ENCODE measurements around the gene OBSCN.

DNA sequence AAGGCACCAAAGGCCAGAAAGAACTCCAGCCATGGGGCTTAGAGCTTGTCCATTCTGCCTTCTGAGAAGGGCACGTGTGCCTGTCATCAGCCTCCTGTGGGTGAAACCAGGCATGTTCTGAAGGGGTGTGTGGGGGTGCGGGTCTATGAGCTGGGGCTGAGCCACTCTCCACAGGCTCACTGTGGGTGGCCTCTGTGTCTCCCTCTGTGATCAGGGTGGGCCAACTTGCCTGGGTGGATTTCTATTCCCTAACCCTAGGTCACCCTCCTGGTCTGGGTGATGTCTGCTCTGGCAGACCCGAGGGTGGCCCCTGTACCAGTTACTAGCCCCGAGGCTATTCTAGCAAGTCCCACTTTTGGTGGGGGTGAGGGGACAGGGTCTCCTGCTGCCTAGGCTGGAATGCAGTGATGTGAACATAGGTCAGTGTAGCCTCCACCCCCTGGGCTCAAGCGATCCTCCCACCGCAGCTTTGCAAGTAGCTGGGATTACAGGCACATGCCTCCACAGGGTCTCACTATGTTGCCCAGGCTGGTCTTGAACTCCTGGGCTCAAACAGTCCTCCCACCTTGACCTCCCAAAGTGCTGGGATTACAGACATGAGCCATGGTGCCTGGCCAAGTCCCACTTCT is 104.4 kb downstream of the OBSCN start:
- TF ChIP-seq ZNF629 (CRISPR knock-in tag; conservative IDR thresholded peaks at IDR 0.05) (no peak), TAF1 (CRISPR knock-in tag; IDR thresholded peaks at IDR 0.05) (no peak), EZH2 (conservative IDR thresholded peaks at IDR 0.05; ENCODE audit: low read depth, low read length) (no peak), TFDP2 (CRISPR knock-in tag; IDR thresholded peaks at IDR 0.05) (no peak), NR3C1 (CRISPR knock-in tag; IDR thresholded peaks at IDR 0.05) (no peak)
- TF ChIP-seq, protein P1, sequence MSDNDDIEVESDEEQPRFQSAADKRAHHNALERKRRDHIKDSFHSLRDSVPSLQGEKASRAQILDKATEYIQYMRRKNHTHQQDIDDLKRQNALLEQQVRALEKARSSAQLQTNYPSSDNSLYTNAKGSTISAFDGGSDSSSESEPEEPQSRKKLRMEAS (IDR thresholded peaks at IDR 0.05) = no peak
